HFF-Myc (cell line): ENCODE data around the gene PIWIL4.

Source experiments
- DNase-seq: peaks from one replicate; pipeline ENCODE4 v3.0.0-alpha.2; 2011; ENCODE audit warnings: low read depth; ENCODE audit errors: extremely low read depth
- H3K4me3 ChIP-seq: replicated peaks from 2 replicates; pipeline ENCODE4 v1.5.1; 2011; ENCODE audit warnings: low read depth, mild to moderate bottlenecking, control low read depth, low read length
- CTCF ChIP-seq: IDR thresholded peaks from 2 replicates; pipeline ENCODE4 v1.5.1; 2012; ENCODE audit warnings: mild to moderate bottlenecking, low read depth, low read length, control low read depth; ENCODE audit errors: missing control alignments

PIWIL4 gene

GRCh38 chr11:94654201-94654600 lies 87.0 kb downstream of the PIWIL4 start:
- no peak for TF ChIP-seq CTCF
- H3K4me3 ChIP-seq: no peak overlapping the region
- no peak for DNase-seq

- DNase-seq: no peak
- TF ChIP-seq CTCF: no peak
- no peak overlapping the region for H3K4me3 ChIP-seq
Observed at GRCh38 chr11:94655291-94655690, 88.1 kb downstream of the PIWIL4 start.

- no peak for TF ChIP-seq CTCF
- H3K4me3 ChIP-seq: no peak overlapping the region
- DNase-seq: no peak
Observed at GRCh38 chr11:94655956-94656355, 88.8 kb downstream of the PIWIL4 start.

GRCh38 chr11:94656968-94657367 lies 89.8 kb downstream of the PIWIL4 start:
- TF ChIP-seq CTCF: no peak
- DNase-seq: no peak
- H3K4me3 ChIP-seq: no peak overlapping the region

GRCh38 chr11:94657629-94658028 lies 90.5 kb downstream of the PIWIL4 start:
- no peak for DNase-seq
- H3K4me3 ChIP-seq: no peak overlapping the region
- no peak for TF ChIP-seq CTCF

- H3K4me3 ChIP-seq: no peak overlapping the region
- TF ChIP-seq CTCF: no peak
- no peak for DNase-seq
Observed at GRCh38 chr11:94658386-94658785, 91.2 kb downstream of the PIWIL4 start.

GRCh38 chr11:94658888-94659287 lies 91.7 kb downstream of the PIWIL4 start:
- no peak for DNase-seq
- no peak for TF ChIP-seq CTCF
- H3K4me3 ChIP-seq: no peak overlapping the region
